ENCODE results near the gene P2RY13. TPM values are rescaled to one million over a fixed set of nuclear protein-coding genes. Genes with fewer than 3 reads are reported as not detected.

P2RY13 gene
- total and polyA plus RNA-seq, 2 of the 13 experiments (the other 11 are each of a cell fraction or from before 2014, with no cell fraction given), result not detected

GRCh38 chr3:151322511-151322910 lies 6.8 kb downstream of the P2RY13 start:
- H3K36me3 ChIP-seq (replicated peaks in 1 of 2; ENCODE audit: control insufficient read depth in 1 of 2, insufficient read depth in 2 of 2, low read length in 2 of 2), result no peaks in the 10 kb centered on the region
- TF ChIP-seq NFE2 (CRISPR knock-in tag; IDR thresholded peaks at IDR 0.05) (no peak), ZC3H4 (CRISPR knock-in tag; IDR thresholded peaks at IDR 0.05; ENCODE audit: borderline replicate concordance) (no peak), TCF12 (IDR thresholded peaks at IDR 0.05) (no peak), TCF12 (CRISPR knock-in tag; IDR thresholded peaks at IDR 0.05) (no peak), ZNF792 (CRISPR knock-in tag; IDR thresholded peaks at IDR 0.05) (no peak), RNF219 (CRISPR knock-in tag; IDR thresholded peaks at IDR 0.05) (no peak), ZNF318 (CRISPR knock-in tag; IDR thresholded peaks at IDR 0.05) (no peak), TAF1 (CRISPR knock-in tag; IDR thresholded peaks at IDR 0.05) (no peak), STAT6 (CRISPR knock-in tag; IDR thresholded peaks at IDR 0.05; ENCODE audit: borderline replicate concordance) (no peak), SP140L (CRISPR knock-in tag; IDR thresholded peaks at IDR 0.05; ENCODE audit: borderline replicate concordance) (no peak), MEF2D (CRISPR knock-in tag; IDR thresholded peaks at IDR 0.05) (no peak), ZNF878 (CRISPR knock-in tag; IDR thresholded peaks at IDR 0.05) (no peak), SNAPC2 (CRISPR knock-in tag; IDR thresholded peaks at IDR 0.05) (no peak)

More at GRCh38 chr3:151322511-151322910, 6.8 kb downstream of the P2RY13 start:
- CTCF ChIA-PET (ENCODE audit: low intra/inter-chr PET ratio, low total read pairs), result no interaction called here
- Histone ChIP-seq H2AFZ (ENCODE audit: low read length) (no peak overlapping the region), H3K9me3 (ENCODE audit: low read length) (no peaks in the 10 kb centered on the region), H3K27ac (ENCODE audit: extremely low read length, insufficient read depth, low read length) (no peak overlapping the region), H3K4me1 (ENCODE audit: insufficient read depth, low read length) (no peaks in the 10 kb centered on the region), H3K79me2 (ENCODE audit: insufficient read depth, low read length) (no peaks in the 10 kb centered on the region), H3K4me2 (ENCODE audit: low read depth, low read length) (no peak overlapping the region), H3K27me3 (ENCODE audit: control insufficient read depth in 1 of 2, insufficient read depth in 2 of 2, low read length in 2 of 2) (no peaks in the 10 kb centered on the region), H3K4me3 (replicated peaks in 1 of 3; ENCODE audit: insufficient read depth in 1 of 3, low read depth in 2 of 3, low read length in 3 of 3) (no peak overlapping the region), H3K9ac (ENCODE audit: insufficient read depth, low read depth, low read length) (no peak overlapping the region), H4K20me1 (ENCODE audit: insufficient read depth, low read length) (no peaks in the 10 kb centered on the region)
- no TSS peak for BruUV-seq (replicated peaks)
- POLR2A ChIA-PET, result no interaction called here
- ATAC-seq (no peak), FAIRE-seq (no peak), DNase-seq (ENCODE audit: low spot score) (no peak)
- 100% methylated on average over 1 of the region's 1 CpG for WGBS (ENCODE audit: low lambda C conversion rate)
- intact Hi-C loops (cut with micrococcal nuclease; ENCODE audit: unreplicated experiment) (no loop called here), in situ Hi-C loops (cut with HindIII; ENCODE audit: extremely low pct_ligation_motif_present, low pct_unique_long_range_greater_than_20kb) (no loop called here)
